HL-60/S4 treated with retinoic acid at 250 ng/mL for 4 days and 3 days (cell line): ENCODE data around the gene BBS7.

Experiments
- in situ Hi-C: fragments of 300-500 bp; cut with MboI; formaldehyde crosslinking; loops from 2 replicates; pipeline ENCODE4 v1.7.0; 2022; ENCODE audit warnings: low sequenced_read_pairs

The BBS7 gene

GRCh38 chr4:121827853-121828252 lies 42.4 kb downstream of the BBS7 start:
- in situ Hi-C loops: no loop called here

- in situ Hi-C loops: no loop called here
Observed at GRCh38 chr4:121824950-121825349, 45.3 kb downstream of the BBS7 start.

DNA sequence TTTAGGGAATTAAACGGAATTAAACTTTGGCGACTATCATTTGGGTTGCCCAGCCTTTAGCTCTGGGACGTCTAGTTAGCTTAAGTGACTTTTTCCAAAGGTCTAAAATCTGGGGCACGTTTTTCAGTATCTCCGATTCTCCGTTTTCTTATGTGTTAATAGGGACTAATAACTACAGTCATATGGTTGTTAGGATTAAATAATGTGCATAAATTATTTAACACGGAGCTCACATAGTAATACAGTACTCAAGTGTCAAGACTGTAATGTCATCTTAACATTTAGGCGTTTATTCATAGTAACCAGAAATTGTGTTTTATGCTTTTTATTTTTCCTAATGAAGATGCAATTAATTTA lies 46.1 kb downstream of the BBS7 start:
- in situ Hi-C loops: no loop called here

DNA sequence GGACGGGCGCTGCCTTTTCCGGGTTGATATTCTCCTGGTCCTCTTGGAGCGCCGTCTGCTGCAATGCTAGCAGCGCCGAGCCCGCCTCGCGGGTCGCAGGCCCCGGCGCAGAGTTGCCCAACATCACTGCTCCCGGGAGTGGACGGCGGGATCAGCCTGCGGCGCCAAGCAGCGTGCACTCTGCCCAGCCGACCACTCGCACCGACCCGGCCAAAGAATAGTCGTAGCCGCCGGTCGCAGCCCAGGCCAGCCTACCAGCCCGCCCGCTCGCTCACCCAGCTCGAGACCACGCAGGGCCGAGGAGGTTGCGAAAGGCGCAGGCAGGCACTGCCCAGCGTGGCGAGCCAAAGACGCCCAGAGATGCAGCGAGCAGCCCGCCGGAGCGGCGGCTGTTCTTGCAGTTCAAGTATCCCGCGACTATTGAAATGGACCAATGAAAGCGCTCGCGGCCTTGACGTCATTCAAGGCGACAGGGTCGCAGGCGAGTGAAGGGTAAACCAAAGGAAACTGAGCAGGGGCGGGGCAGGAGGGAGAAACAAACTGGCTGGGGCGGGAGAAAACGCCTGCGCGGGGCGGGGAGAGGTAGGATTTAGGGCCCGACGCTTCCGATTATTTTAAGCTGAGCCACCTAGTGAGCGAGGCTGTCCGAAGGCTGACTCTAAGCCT lies 46.6 kb downstream of the BBS7 start, which contains the start of gene CCNA2:
Gene CCNA2, minus strand, starts transcription at position 379 of the 666 bp plus-strand sequence. Its CDS starts 255 bp downstream, at position 124.
- in situ Hi-C loops: no loop called here

GRCh38 chr4:121822796-121823504 lies 47.3 kb downstream of the BBS7 start:
- in situ Hi-C loops: no loop called here

- in situ Hi-C loops: no loop called here
Observed at GRCh38 chr4:121822047-121822446, 48.2 kb downstream of the BBS7 start.

- in situ Hi-C loops: no loop called here
Observed at GRCh38 chr4:121819216-121819965, 50.9 kb downstream of the BBS7 start.

DNA sequence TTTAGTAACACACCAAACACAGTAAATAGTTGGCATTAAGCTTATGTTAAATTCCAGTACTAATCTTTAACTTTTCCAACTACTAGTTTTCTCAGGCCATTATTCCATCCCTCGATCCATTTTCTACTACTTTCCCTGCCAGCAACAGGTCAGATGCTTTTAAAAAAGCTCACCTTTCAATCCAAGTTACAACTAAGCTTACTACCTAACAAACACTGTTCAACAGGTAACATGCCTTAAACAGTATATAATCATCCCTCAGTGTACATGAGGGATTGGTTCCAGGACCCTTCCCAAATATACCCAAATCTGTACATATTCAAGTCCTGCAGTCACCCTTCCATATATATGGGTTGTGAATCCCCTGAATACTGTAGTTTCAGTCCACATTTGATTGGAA lies 52.1 kb downstream of the BBS7 start:
- in situ Hi-C loops: no loop called here

- in situ Hi-C loops: no loop called here
Observed at GRCh38 chr4:121817701-121818100, 52.6 kb downstream of the BBS7 start.

DNA sequence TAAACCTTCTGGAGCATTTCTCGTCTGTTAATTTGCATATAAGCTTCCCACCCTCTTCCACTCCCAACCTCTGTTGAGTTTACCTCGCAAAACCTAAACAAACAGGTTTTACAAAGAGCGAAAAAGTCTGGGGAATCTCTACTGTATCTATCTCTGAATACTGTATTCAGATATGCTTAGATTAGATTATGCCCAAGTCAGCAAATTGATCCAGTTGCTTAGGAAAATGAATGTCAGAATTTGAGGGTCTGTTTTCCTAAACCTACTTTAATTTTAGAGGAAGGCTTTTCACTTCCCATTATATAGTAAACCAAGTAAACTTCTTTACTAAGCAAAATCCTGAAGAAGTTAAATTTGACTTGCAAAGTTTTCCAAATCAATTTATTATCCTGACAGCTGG lies 53.3 kb downstream of the BBS7 start:
- in situ Hi-C loops: no loop called here

DNA sequence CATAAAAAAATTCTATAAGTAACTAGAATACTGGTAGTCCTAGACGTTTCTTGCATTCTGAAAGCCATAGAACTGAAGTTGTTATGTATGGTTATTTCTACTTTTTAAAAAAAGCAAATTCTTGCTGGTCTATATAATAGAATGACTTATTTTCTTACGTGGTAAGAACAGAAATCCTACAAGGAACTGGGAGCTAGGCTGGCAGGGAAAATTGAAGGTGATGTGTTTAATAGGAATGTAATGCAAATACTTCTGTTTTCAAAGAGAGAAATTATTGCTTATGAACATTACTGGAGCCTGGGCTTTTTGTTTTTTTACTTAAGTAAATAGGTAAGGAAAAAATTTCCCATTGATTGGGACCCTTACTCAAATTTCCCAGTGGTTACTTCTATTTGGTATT lies 55.5 kb downstream of the BBS7 start:
- in situ Hi-C loops: no loop called here

DNA sequence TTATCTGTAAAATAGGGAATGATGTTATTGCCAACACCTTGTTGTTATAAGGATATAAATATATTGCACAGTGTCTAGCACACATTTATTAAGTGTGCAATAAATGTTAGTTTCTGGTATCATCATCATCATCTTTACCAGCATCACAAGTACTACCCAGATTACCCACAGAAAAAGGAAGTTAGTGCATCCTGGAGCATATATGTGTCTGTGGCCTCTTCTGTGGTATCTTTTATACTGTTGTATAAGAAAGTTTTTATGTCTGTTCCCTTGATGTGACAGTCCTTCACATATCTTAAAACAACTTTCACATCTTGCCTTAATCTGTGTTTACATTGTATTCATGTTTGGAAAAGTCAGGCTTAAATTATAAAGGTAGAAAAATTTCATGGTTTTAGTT lies 59.2 kb downstream of the BBS7 start:
- in situ Hi-C loops: no loop called here

DNA sequence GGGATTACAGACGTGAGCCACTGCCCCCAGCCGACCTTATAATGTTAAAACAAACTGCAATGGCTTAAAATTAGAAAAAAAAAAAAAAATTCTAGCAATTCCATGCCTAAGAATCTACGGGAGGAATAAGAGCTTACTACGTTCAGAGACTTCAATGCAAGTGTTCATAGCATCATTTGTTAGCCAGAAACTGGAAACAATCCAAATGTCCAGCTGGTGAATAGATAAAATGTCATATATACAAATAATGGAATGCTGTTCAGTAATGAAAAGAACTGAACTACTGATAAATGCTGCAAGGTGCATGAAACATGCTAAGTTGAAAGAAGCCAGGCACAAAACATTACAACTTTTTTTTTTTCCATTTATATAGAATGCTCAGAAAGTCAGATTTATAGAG lies 63.9 kb downstream of the BBS7 start:
- in situ Hi-C loops: no loop called here

- in situ Hi-C loops: no loop called here
Observed at GRCh38 chr4:121801715-121802075, 68.6 kb downstream of the BBS7 start.

DNA sequence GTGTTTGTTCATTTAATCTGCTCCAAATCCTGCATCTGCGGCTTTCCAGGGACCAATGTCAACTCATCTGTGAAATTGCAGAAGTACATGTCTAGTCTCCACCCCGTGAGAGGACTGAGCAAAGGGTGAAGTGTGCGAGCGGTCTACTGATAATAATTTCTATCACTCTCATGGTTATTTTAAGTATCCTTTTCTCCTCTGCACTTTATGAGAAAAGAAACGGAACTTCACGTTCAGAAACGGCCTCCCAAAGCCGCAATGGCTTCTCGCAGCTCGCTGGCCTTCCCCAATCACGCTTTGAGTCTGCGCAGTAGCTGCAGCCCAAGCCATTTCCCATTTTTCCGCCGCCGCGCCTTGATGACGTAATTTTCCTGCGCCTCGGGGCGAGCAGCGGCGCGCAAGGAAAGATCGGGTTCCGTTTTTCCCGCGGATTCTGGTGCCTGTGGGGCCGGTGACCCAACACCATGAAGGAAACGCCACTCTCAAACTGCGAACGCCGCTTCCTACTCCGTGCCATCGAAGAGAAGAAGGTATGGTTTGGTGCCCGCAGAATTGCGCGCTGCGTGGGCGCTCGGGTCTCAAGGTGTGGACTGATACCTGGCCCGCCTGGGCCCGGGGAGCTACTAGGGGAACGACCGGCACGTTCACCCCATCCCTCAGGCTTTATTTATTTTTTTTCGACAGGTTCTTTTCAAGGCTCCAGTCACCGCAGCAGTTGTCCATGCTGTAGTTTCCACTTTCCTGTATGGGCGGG lies 69.1 kb downstream of the BBS7 start, which contains the start of gene EXOSC9:
Gene EXOSC9, plus strand, starts transcription at position 363 of the 754 bp plus-strand sequence. Its CDS starts 102 bp downstream, at position 465.
- in situ Hi-C loops: no loop called here

- in situ Hi-C loops: no loop called here
Observed at GRCh38 chr4:121800638-121800960, 69.7 kb downstream of the BBS7 start.

GRCh38 chr4:121799867-121800501 lies 70.3 kb downstream of the BBS7 start:
- in situ Hi-C loops: no loop called here

- in situ Hi-C loops: no loop called here
Observed at GRCh38 chr4:121799208-121799823, 71.0 kb downstream of the BBS7 start.

DNA sequence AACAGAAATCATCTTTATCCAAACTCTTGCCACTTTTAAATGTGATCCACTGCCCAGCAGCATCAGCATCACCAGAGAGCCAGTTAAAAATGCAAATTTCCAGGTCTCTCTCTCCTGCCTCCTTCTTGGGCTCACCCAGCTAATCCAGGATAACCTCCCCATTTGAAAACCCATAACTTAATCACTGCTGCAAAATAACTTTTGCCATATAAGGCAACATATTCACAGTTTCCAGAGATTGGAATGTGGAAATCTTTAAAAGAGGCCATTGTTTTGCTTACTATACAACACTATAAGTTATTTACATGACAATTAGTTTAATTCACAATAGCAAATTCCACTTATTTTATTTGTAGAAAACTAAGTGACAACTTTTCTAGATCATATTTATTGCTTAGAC lies 74.0 kb downstream of the BBS7 start:
- in situ Hi-C loops: no loop called here

- in situ Hi-C loops: no loop called here
Observed at GRCh38 chr4:121794505-121795188, 75.6 kb downstream of the BBS7 start.
